IPS-NIHi7 (cell line): ENCODE data around the gene CCDC7.
A peak's percentile ranks its signal among the peaks of the same experiment; 100 is the strongest.
"Not testable (repeated sequence)": the region's sequence is repeated elsewhere in the genome, so short reads cannot be mapped to it uniquely, and the experiment has no call there.

ENCODE experiments used
- DNase-seq: peaks from one replicate; pipeline ENCODE4 v3.0.0; 2012; ENCODE audit warnings: mixed read lengths; ENCODE audit errors: extremely low spot score

Gene CCDC7

GRCh38 chr10:32445740-32446535, at the start of gene CCDC7:
CCDC7 (plus strand) TSS chr10:32446140; CDS start chr10:32451643, 5,503 bp downstream.
- DNase-seq, result peak; percentile 85

- not testable (repeated sequence) for DNase-seq
Observed at GRCh38 chr10:32397163-32397562, 48.8 kb upstream of the CCDC7 start.

DNA sequence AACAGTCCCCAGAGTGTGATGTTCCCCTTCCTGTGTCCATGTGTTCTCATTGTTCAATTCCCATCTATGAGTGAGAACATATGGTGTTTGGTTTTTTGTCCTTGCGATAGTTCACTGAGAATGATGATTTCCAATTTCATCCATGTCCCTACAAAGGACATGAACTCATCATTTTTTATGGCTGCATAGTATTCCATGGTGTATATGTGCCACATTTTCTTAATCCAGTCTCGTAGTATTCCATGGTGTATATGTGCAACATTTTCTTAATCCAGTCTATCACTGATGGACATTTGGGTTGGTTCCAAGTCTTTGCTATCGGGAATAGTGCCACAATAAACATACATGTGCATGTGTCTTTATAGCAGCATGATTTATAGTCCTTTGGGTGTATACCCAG, 46.2 kb upstream of the CCDC7 start:
- not testable (repeated sequence) for DNase-seq

DNA sequence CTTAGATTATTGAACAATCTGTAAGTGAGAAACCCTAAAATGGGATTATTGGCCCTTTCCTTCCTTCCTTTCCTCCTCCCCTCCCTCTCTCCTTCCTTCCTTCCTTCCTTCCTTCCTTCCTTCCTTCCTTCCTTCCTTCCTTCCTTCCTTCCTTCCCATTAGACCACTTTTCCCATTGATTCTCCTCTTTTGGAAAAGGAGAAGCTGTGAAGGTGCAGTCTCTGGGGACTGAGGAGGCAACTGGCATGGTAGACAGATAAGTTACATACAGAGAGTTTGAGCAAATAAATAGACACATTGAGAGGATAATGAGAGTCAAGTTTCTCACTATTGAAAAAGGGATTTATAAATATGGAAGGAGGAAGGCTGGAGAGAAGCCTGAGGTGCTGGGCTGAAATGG, 45.0 kb upstream of the CCDC7 start:
- no peak for DNase-seq

DNA sequence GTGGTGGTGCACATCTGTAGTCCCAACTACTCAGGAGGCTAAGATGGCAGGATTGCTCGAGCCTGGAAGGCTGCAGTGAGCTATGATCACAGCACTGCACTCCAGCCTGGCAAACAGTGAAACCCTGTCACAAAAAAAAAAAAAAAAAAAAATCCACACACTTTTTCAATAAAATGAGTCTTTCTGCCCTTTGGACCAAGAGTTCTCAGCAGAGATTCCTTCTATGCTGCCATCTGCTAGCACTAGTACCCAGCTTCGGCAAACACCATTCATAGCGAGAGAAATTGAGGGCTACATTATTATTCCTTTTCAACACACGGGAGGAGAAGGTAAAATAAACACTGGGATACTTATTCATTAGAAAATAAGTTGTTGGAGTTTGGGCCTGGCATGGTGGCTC, 43.4 kb upstream of the CCDC7 start:
- DNase-seq, result no peak

GRCh38 chr10:32403091-32403490, 42.8 kb upstream of the CCDC7 start:
- DNase-seq, result no peak

DNA sequence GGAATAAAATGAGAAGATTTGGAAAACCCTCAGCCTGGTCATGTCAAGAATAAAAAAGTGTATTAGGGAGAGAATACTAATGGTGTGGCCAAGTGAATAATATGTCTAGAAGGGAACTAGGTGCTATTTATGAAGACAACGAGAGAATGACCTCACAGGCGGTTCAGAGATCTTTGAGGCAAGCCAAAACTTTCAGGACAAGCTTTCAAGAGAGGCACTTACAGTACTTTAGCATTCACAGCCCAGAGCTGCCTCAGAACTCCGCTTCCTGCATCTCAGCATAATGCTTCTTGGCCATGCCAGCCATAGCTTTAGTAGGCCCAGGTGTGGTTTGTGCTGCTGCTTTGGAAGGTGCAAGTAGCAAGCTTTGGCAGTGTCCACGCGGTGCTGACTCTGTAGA, 37.2 kb upstream of the CCDC7 start:
- no peak for DNase-seq

- no peak for DNase-seq
Observed at GRCh38 chr10:32409741-32410140, 36.2 kb upstream of the CCDC7 start.

DNA sequence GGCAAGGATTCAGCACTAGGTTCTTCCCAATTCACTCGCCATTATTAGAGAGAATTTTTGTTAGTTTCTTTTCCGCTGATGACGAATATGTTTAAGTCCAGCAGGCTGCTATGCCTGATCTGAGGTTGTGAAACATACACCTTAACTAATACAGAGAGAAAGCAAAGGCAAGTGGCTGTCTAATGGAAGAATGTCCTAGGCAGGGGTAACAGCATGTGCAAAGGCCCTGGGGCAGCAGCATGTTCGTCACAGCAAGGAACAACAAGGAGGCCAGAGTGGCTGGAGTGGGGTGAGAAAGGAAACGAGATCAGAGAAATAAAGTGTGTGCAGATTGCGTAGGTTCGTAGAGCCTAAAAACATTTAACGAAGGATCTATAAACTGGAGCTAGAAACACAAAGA, 35.4 kb upstream of the CCDC7 start:
- no peak for DNase-seq

GRCh38 chr10:32411797-32412498, 34.0 kb upstream of the CCDC7 start:
- no peak for DNase-seq

DNA sequence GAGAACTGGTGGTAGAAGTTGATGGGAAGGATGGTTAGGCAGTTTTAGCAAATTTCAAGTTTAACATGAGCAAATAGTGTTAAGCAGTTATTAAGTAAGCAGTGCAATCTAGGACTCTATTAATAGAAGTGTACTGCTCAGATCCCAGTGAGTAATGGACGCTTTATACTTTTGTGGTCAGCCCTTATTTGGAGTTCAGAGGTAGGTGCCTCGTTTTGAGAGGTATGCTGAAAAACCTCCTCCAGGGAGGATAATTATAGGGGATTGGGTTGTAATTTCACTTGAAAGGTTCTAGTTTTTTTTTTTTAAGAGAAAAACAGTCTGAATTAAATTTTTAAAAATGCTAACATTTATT, 33.5 kb upstream of the CCDC7 start:
- no peak for DNase-seq

DNA sequence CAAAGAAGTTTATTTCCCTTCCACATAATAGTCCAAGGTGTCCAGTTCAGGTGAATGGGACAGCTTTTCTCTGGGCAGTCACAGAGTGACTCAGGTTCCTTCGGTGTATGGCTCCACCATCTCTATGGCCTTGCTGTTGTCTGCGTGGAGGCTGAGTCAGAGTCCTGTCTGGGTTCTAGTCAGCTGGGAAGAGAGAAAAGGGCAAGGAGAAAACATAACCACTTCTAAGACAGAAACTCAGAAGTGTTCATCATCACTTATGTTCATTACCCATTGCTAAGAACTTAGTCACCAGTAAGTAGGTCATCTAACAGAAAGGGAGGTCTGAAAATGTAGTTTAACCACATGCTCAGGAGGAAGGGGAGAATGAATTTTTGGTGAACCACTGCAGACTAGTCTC, 32.4 kb upstream of the CCDC7 start:
- DNase-seq, result no peak

GRCh38 chr10:32415361-32415760, 30.6 kb upstream of the CCDC7 start:
- no peak for DNase-seq

DNA sequence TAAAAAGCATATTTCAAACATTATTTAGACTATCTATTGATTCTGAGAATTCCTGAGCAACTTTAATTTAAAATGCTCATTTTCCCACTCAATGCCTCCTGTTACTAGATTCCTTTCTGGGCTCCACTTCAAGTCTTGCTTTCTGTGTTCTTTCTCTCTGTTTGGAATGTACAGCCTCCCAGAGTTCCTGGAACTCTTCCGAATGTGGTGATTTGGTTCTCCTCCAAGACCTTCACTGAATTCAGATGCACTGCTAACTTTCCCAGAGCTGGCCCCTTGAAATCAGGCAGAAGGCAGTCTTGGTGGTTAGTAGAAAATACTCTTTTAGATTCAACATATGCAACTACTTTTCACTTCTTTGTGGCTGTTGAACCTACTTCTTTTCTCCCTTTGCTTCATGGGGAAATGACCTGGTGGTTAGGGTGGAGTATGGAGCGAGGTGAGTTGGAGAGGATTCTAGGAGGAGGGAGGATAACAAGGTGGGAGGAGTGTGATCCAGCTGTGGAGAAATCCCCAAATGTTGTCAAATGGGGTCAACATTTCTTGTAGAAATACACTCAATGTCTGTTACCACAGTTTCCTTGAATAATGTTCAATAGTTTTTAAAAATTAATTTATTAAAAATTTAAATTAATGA, 27.9 kb upstream of the CCDC7 start:
- DNase-seq, result no peak

DNA sequence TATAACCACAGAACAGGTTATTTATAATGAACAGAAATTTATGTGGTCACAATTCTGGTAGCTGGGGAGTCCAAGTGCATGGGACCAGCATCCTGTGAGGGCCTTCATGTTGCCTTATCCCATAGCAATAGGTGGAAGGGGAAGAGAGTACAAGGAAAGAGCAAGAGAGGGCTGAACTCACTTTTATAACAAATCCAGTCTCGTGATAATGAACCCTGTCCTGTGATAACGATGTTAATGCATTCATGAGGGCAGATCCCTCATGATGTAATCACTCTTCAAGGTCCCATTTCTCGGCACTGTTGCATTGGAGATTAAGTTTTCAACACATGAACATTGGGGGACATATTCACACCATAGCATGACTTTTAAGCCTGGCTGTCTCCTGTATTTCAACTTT, 27.4 kb upstream of the CCDC7 start:
- no peak for DNase-seq

DNA sequence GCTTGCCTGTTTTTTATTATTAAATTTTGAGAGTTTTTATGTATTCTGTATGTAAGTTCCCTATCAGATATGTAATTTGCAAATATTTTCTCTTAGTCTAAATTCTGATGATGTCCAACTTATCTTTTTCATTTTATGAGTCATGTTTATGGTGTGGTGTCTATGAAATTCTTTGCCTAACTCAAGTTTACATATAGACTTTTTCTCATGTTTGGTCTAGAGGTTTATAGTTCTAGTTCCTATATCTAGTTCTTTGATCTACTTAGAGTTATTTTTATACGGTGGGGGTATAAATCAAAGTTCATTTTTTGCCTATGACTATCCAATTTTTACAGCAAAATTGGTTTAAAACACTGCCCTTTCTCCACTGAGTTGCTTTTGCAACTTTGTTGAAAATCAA, 26.3 kb upstream of the CCDC7 start:
- DNase-seq, result no peak

DNA sequence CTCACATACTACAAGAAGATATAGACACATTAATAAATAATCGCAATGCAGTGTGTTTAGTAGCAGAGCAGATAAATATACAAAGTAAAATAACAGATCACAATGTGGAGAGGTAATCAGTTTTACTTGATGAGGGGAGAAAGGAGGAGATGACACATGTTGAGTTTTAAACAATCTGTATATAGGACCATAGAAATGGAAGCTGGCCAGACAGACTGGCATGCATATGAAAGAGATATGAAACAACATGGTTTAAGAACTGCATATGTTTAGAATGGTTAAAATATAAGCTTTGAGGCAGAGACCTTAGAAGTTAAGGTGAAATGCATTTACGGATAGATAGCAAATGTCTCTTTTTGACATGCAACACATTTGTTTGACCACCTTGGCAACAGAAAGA, 19.8 kb upstream of the CCDC7 start:
- DNase-seq, result no peak

GRCh38 chr10:32433542-32433941, 12.4 kb upstream of the CCDC7 start:
- no peak for DNase-seq

DNA sequence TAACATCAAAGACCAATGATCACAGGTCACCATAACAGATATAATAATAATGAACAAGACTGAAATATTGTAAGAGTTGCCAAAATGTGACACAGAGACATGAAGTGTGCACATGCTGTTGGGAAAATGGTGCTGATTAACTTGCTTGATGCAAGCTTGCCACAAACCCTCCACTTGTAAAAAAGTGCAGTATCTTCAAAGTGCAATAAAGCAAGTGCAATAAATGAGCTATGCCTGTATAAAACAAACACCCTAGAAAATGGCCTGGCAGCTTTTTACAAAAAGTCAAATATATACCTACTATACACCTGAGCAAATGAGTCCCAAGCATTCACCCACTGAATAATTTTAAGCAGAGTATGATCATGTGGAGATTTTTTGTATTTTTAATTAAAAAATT, 9.7 kb upstream of the CCDC7 start:
- DNase-seq, result no peak

GRCh38 chr10:32437334-32437733, 8.6 kb upstream of the CCDC7 start:
- no peak for DNase-seq

GRCh38 chr10:32445036-32445435, 904 bp upstream of the CCDC7 start:
- DNase-seq, result no peak

GRCh38 chr10:32446536-32447406, 831 bp downstream of the CCDC7 start:
- DNase-seq, result no peak
